ENCODE data around the gene CTPS2.

DNA sequence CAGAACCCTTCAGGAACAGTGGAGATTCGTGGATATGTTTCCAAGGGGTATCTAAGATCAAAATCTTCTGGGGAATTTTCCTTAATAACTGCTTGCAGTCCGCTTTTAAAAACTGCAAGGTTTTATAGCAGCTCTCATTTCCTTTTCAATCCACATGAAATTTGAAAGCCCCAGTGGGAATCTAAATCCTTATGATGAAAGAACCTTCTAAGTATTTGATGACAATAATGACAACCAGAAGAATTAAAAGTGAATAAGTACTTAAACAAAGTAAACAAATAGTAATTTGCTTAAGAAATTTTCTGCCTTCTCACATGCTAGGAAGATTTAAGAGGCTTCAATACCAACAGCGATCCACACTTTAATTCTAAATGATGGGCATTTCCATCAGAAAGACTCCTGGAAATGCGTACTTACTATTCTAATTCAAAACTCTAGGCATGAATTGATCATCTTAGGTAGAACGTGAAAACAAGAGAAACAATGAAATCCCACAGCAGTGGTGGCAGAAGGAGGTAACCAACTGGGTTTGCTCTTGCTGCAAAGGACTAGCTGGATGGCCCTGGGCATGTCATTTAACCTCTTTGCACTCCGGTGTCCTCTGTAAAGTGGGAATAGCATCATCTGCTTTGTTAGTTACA lies 100.1 kb downstream of the CTPS2 start:
- TF ChIP-seq, protein P1, sequence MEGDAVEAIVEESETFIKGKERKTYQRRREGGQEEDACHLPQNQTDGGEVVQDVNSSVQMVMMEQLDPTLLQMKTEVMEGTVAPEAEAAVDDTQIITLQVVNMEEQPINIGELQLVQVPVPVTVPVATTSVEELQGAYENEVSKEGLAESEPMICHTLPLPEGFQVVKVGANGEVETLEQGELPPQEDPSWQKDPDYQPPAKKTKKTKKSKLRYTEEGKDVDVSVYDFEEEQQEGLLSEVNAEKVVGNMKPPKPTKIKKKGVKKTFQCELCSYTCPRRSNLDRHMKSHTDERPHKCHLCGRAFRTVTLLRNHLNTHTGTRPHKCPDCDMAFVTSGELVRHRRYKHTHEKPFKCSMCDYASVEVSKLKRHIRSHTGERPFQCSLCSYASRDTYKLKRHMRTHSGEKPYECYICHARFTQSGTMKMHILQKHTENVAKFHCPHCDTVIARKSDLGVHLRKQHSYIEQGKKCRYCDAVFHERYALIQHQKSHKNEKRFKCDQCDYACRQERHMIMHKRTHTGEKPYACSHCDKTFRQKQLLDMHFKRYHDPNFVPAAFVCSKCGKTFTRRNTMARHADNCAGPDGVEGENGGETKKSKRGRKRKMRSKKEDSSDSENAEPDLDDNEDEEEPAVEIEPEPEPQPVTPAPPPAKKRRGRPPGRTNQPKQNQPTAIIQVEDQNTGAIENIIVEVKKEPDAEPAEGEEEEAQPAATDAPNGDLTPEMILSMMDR (conservative IDR thresholded peaks at IDR 0.05; ENCODE audit: low read depth in 2 of 2) = no peak
- TF ChIP-seq, protein P2, sequence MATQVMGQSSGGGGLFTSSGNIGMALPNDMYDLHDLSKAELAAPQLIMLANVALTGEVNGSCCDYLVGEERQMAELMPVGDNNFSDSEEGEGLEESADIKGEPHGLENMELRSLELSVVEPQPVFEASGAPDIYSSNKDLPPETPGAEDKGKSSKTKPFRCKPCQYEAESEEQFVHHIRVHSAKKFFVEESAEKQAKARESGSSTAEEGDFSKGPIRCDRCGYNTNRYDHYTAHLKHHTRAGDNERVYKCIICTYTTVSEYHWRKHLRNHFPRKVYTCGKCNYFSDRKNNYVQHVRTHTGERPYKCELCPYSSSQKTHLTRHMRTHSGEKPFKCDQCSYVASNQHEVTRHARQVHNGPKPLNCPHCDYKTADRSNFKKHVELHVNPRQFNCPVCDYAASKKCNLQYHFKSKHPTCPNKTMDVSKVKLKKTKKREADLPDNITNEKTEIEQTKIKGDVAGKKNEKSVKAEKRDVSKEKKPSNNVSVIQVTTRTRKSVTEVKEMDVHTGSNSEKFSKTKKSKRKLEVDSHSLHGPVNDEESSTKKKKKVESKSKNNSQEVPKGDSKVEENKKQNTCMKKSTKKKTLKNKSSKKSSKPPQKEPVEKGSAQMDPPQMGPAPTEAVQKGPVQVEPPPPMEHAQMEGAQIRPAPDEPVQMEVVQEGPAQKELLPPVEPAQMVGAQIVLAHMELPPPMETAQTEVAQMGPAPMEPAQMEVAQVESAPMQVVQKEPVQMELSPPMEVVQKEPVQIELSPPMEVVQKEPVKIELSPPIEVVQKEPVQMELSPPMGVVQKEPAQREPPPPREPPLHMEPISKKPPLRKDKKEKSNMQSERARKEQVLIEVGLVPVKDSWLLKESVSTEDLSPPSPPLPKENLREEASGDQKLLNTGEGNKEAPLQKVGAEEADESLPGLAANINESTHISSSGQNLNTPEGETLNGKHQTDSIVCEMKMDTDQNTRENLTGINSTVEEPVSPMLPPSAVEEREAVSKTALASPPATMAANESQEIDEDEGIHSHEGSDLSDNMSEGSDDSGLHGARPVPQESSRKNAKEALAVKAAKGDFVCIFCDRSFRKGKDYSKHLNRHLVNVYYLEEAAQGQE (IDR thresholded peaks at IDR 0.05; ENCODE audit: unreplicated experiment) = no peak
- TF ChIP-seq EZH2 (IDR thresholded peaks at IDR 0.05; ENCODE audit: low read depth, unreplicated experiment) = no peak
